Activated T-helper 17 cell treated with anti-CD3 and anti-CD28 coated beads, Interleukin-2, amount 50 U/mL, for 72 hours (primary cell): ENCODE data around the gene PPP1R2. TPM values are rescaled to one million over a fixed set of nuclear protein-coding genes. Genes with fewer than 3 reads are reported as not detected.

Source experiments
- ATAC-seq: fragments of 150-1000 bp; cut with Tn5 transposase; replicated peaks from 2 replicates; pipeline ENCODE4 v1.10.0; 2021; ENCODE audit warnings: mild to moderate bottlenecking, moderate library complexity
- H3K27ac Mint-ChIP-seq: one replicate; pipeline ENCODE4 v1.8.0; 2022; ENCODE audit warnings: mixed read lengths
- H3K27me3 Mint-ChIP-seq: one replicate; pipeline ENCODE4 v1.8.0; 2022; ENCODE audit warnings: mixed read lengths
- H3K36me3 Mint-ChIP-seq: one replicate; pipeline ENCODE4 v1.8.0; 2022; ENCODE audit warnings: low read depth, mild to moderate bottlenecking, mixed read lengths
- H3K4me1 Mint-ChIP-seq: one replicate; pipeline ENCODE4 v1.8.0; 2022; ENCODE audit warnings: mixed read lengths
- H3K4me3 Mint-ChIP-seq: one replicate; pipeline ENCODE4 v1.8.0; 2022; ENCODE audit warnings: mild to moderate bottlenecking, mixed read lengths
- H3K9me3 Mint-ChIP-seq: one replicate; pipeline ENCODE4 v1.8.0; 2022; ENCODE audit warnings: mixed read lengths
- total RNA-seq, 2 donors: library from RNA; stranded (reverse); gene quantifications; one replicate each; pipeline ENCODE4 v1.2.3, GENCODE V29; 2022

PPP1R2 gene
- total RNA-seq, 2 donors from 2014 or later: 78.1 to 101 TPM

DNA sequence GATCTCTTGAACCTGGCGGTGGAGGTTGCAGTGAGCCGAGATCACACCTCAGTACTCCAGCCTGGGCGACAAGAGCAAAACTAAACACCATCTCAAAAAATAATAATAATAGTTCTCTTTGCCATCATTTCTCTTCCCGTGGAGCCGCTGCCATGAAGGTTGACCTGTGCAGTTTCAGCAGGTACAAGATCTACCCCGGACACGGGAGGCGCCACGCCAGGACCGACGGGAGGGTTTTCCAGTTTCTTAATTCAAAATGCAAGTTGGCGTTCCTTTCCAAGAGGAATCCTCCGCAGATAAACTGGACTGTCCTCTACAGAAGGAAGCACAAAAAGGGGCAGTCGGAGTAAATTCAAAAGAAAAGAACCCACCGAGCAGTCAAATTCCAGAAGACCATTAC is 11.3 kb upstream of the PPP1R2 start:
- Mint-ChIP-seq H3K27ac (no peak overlapping the region), H3K9me3 (no peaks in the 10 kb centered on the region), H3K4me1 (peaks cover 35% of the 10 kb centered on the region)

DNA sequence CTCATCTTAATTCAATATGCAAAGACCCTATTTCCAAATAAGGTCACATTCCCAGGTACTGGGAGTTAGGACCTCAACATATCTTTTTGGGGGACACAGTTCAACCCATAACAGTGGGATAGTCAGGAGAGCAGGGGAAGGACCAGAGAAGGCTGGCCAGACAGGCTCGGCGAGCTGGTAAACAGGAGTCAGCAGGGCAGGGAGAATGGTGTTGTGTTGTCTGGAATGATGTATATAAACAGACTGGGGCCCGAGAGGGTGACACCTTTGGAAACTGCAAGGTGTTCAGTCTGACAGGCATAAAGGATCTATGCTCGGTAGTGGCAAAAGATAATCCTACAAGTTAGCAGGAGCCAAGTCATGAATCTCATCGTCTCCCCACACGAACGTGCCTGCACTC is 10.1 kb upstream of the PPP1R2 start:
- peak overlapping the region; percentile 1 for H3K4me3 Mint-ChIP-seq
- H3K36me3 Mint-ChIP-seq: no peaks in the 10 kb centered on the region
- H3K4me1 Mint-ChIP-seq: peaks cover 40% of the 10 kb centered on the region
- H3K27me3 Mint-ChIP-seq: no peaks in the 10 kb centered on the region
- no peak for ATAC-seq
- H3K27ac Mint-ChIP-seq: peak overlapping the region; percentile 46
- H3K9me3 Mint-ChIP-seq: no peaks in the 10 kb centered on the region

More for the DNA sequence above, 11.3 kb upstream of the PPP1R2 start:
- H3K36me3 Mint-ChIP-seq: no peaks in the 10 kb centered on the region
- H3K27me3 Mint-ChIP-seq: no peaks in the 10 kb centered on the region
- H3K4me3 Mint-ChIP-seq: peak overlapping the region; percentile 68
- ATAC-seq: no peak

DNA sequence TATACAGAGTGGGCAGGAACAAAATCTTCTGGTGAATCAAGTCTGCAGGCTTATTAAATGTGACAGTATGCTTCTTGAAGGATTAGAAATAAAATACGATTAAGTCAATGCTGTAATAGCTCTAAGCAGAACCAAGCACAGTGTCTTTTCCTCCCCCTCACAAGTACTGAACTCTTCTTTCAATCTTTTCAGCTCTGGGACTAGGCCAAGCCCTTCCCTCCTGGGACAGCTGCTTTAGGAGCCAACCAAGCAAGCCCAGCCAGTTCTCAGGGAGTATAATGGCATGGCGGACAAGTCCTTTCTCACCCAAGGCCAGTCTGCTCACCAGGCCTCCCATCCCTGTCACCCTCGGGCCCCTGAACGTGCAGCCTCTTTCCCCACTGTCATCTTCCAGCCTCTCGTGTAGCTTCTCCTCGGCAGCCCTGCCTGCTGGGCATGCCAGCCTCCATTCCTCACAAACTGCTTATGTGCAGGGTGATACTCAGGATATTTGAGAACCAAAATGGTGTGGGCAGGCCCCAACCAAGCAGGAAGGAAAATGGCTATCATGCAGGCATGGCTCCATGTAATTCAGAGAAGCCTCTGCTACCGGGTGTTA is 8.4 kb upstream of the PPP1R2 start:
- ATAC-seq: no peak
- Mint-ChIP-seq H3K4me1 (peaks cover 56% of the 10 kb centered on the region), H3K4me3 (peak overlapping the region; percentile 76), H3K9me3 (no peaks in the 10 kb centered on the region), H3K27ac (peak overlapping the region; percentile 83), H3K36me3 (no peaks in the 10 kb centered on the region), H3K27me3 (no peaks in the 10 kb centered on the region)

DNA sequence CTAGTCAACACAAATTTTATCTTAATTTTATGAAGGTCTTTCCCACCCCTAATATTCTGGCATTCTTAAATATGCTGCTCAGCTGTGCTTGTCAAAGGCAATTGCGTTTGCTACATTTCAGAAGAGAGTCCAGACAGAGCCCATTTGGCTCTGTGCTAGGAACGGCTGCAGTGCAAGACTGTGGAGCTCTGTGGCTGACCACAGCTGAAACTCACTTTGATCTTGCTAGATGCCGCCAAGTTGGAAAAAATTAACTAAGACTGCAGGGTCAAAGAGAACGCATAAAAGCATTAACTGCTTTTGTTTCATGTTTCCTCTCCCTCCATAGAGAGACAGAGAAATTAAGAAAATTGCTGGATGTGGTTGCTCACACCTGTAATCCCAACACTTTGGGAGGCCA is 7.6 kb upstream of the PPP1R2 start:
- H3K27ac Mint-ChIP-seq: peak overlapping the region; percentile 83
- no peaks in the 10 kb centered on the region for H3K9me3 Mint-ChIP-seq
- H3K36me3 Mint-ChIP-seq: no peaks in the 10 kb centered on the region
- H3K4me3 Mint-ChIP-seq: peak overlapping the region; percentile 76
- peaks cover 58% of the 10 kb centered on the region for H3K4me1 Mint-ChIP-seq
- no peaks in the 10 kb centered on the region for H3K27me3 Mint-ChIP-seq
- peak; percentile 56 for ATAC-seq

DNA sequence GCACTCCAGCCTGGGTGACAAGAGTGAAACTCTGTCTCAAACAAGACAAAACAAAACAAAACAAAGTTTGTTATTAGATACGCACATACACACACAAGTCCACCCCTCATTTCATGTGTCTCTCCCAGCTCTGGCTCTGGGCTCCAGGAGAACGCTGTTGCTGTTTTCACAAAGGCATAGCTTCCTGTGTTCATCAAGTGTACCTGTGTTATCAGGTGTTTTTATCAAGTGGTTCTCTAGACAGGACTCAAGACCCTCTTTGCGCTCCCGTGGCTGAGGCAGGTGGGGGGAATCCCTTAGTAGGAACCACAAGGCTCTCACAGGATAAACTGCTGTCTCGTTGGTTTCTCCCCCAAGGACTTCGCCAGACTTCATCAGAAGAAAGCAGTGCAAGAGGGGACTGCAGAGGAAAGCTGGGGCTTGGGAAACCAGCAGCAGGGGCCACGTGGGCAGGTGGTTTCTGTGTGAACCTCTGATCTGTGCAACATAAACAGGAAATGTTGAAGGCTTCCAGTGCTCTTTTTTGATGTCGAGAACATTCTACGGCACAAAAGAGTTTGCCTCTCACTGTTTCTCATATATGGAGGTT is 6.9 kb upstream of the PPP1R2 start:
- Mint-ChIP-seq H3K4me3 (peak overlapping the region; percentile 76), H3K4me1 (peaks cover 55% of the 10 kb centered on the region), H3K36me3 (no peaks in the 10 kb centered on the region), H3K27me3 (no peaks in the 10 kb centered on the region), H3K27ac (peak overlapping the region; percentile 83), H3K9me3 (no peaks in the 10 kb centered on the region)
- peak; percentile 70 for ATAC-seq

DNA sequence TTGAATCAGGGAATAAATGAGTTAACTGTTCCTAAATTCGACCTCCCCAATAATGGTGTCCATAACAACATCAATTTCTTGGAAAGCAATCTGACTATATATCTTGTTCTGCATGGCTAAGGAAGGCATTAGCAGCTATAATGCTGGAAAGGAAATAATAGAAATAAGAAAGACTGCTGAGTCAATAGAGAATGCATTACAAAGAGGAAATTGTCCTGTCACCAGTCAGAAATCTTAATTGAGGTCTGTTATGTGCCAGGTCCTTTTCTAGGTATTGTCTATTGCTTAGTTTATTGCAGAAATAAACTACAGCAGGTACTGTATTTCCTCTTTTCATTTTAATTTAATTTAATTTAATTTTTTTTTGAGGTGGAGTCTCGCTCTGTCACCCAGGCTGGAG is 5.9 kb upstream of the PPP1R2 start:
- peak overlapping the region; percentile 7 for H3K27ac Mint-ChIP-seq
- H3K9me3 Mint-ChIP-seq: no peaks in the 10 kb centered on the region
- peak overlapping the region; percentile 96 for H3K4me3 Mint-ChIP-seq
- no peak for ATAC-seq
- H3K4me1 Mint-ChIP-seq: peaks cover 59% of the 10 kb centered on the region
- H3K36me3 Mint-ChIP-seq: no peaks in the 10 kb centered on the region
- no peaks in the 10 kb centered on the region for H3K27me3 Mint-ChIP-seq

DNA sequence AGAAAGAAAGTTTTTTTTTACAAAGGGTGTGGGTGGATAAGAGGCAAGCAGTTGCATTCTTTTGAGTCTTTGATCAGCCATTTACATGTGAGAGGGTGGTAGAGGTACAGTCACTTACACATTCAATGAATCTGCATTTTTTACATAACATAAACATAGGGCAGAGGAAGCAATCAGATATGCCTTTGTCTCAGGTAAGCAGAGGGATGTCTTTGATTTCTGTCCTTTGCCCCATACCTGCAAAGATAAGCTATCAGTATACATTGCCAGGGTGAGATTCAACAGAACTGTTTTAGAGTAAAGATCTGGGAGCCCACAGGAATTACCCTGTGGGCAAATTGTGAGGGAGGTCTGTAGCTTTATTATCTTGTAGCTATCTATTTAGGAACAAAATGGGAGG is 5.4 kb upstream of the PPP1R2 start:
- no peaks in the 10 kb centered on the region for H3K27me3 Mint-ChIP-seq
- peak overlapping the region; percentile 96 for H3K4me3 Mint-ChIP-seq
- peaks cover 61% of the 10 kb centered on the region for H3K4me1 Mint-ChIP-seq
- H3K27ac Mint-ChIP-seq: peak overlapping the region; percentile 7
- H3K36me3 Mint-ChIP-seq: no peaks in the 10 kb centered on the region
- no peak for ATAC-seq
- no peaks in the 10 kb centered on the region for H3K9me3 Mint-ChIP-seq

DNA sequence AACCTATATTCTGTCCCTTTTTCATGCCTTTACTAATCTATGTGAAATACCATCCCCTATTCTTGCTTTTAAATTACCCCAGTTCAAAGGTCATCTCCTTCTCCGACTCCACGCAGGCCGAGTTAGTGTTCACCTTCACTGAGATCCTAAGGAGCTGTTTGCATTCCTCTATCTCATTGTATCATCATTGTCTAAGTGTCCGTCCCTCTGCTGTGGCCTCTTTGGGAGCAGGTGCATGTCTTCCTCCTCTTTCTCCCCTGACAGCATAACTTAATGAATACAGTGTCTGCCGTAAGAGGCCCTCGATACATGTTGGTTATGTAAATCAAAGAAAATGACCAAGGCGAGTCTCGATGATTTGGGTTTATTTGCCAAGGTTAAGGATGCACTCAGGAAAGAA is 4.9 kb upstream of the PPP1R2 start:
- H3K9me3 Mint-ChIP-seq: no peaks in the 10 kb centered on the region
- H3K27me3 Mint-ChIP-seq: no peaks in the 10 kb centered on the region
- ATAC-seq: no peak
- peaks cover 56% of the 10 kb centered on the region for H3K4me1 Mint-ChIP-seq
- H3K4me3 Mint-ChIP-seq: peak overlapping the region; percentile 96
- H3K36me3 Mint-ChIP-seq: no peaks in the 10 kb centered on the region
- H3K27ac Mint-ChIP-seq: peak overlapping the region; percentile 7

DNA sequence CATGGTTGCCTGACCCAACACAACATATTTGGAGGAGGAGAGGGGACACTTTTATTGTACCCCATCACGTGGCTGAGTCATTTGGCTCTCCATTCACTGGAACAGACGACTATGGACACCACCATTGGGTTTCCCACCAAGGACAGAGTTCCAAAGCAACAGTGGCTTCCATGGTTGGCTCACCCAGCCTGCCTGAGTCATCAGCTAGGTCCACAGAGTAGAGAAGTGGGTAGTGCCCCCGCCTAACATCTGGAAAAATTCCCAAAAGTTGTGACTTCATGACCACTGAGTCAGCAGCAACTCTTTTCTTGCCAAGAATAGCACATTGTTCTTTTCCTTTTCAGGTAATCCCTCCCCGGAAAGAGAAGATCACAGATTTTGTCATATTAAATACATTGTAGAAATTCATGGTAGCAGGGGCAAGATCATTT is 3.0 kb upstream of the PPP1R2 start:
- Mint-ChIP-seq H3K36me3 (peaks cover 14% of the 10 kb centered on the region), H3K9me3 (no peaks in the 10 kb centered on the region), H3K27ac (peak overlapping the region; percentile 70), H3K4me3 (peak overlapping the region; percentile 96), H3K27me3 (no peaks in the 10 kb centered on the region), H3K4me1 (peaks cover 50% of the 10 kb centered on the region)
- ATAC-seq: peak; percentile 18

DNA sequence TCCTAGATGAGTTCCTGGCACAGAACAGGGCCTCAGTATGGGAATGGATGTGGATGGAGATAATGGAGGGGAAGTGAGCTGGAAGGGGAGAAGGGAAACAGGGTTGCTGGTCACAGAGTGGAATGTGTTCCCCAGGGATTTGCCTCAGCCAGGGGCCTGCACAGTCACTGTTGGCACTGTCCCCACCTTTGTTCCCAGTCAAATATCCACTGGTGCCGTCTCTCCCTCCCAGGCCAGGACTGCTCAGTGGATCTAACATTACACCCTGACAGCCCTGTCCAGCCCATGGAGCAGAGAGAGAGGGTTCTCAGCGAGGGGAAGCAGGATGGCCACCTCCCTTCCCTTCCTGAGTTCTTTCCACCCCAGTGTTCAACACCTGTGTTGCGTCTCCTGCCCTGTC is 1.5 kb upstream of the PPP1R2 start:
- H3K9me3 Mint-ChIP-seq: no peaks in the 10 kb centered on the region
- peak overlapping the region; percentile 96 for H3K4me3 Mint-ChIP-seq
- H3K4me1 Mint-ChIP-seq: peaks cover 48% of the 10 kb centered on the region
- no peaks in the 10 kb centered on the region for H3K27me3 Mint-ChIP-seq
- peak overlapping the region; percentile 92 for H3K27ac Mint-ChIP-seq
- peaks cover 29% of the 10 kb centered on the region for H3K36me3 Mint-ChIP-seq
- no peak for ATAC-seq

DNA sequence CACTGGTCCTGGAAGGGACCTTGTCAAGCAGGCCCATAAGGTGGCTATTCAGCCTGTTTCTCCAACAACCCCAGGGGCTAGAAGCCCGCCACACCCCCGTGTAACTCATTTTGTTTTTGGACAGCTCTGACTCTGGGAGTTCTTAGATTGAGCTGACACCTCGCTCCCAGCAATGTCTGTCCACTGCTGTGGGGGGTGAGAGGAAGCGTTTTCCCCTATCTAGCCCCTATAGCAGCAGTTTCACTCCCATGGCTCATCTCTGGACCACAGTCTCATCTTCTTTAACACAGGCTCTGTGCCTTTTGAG is 1.1 kb upstream of the PPP1R2 start:
- H3K36me3 Mint-ChIP-seq: peaks cover 34% of the 10 kb centered on the region
- H3K4me3 Mint-ChIP-seq: peak overlapping the region; percentile 96
- no peaks in the 10 kb centered on the region for H3K9me3 Mint-ChIP-seq
- peaks cover 52% of the 10 kb centered on the region for H3K4me1 Mint-ChIP-seq
- H3K27me3 Mint-ChIP-seq: no peaks in the 10 kb centered on the region
- no peak for ATAC-seq
- peak overlapping the region; percentile 92 for H3K27ac Mint-ChIP-seq

DNA sequence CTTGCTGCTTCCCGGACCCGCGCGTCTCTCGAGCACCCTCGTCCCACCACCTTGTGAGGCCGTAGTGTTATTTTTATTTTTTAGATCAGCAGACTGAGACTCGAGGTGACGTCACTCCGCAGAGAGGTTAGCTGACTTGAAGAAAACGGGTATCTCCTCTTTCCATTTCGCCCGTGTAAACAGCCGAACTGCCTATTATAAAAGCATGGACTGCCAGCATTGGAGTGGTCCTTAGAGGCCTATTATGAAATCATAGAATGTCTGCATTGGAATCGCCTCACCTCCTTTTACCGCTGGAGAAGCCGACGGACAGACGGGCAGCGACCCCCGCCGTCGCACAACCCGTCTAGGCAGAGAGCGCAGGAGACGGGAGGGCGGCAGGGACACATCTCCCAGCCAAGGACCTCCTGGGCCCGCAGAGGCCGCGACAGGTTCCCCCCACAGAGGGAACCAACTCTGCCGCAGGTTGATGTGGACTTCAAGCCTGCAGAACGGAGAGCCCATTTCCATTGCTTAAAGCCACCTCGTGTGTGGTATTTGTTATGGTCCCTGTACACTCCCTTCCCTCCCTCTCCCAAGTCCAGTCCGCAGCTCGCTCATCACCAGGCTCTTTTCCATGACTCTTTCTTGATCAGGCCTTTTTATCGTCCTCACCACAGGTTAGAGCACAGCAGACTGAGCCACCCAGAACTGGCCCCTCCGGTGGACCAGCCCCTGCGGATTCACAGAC is 540 bp upstream of the PPP1R2 start:
- peaks cover 51% of the 10 kb centered on the region for H3K4me1 Mint-ChIP-seq
- H3K9me3 Mint-ChIP-seq: no peaks in the 10 kb centered on the region
- ATAC-seq: no peak
- H3K4me3 Mint-ChIP-seq: peak overlapping the region; percentile 96
- peak overlapping the region; percentile 92 for H3K27ac Mint-ChIP-seq
- H3K27me3 Mint-ChIP-seq: no peaks in the 10 kb centered on the region
- H3K36me3 Mint-ChIP-seq: peaks cover 39% of the 10 kb centered on the region

DNA sequence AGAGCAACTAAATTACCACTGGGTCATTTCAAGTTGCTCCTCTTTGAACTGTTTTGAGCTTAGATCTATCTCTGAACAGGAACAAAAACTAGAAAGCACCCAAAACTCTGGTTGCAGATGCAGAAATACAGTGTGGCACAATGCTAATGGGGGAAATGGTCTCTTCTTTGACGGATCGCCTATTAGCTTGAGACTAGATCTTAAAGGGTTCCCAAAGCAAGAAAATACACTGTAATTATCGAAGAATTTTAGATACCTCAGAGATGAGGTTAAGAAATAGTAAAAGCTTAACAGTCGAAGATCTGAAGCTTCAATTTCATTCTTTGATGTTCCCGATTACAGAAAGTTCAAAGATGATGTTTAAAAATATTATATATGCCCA is 818 bp downstream of the PPP1R2 start:
- H3K36me3 Mint-ChIP-seq: peaks cover 51% of the 10 kb centered on the region
- no peaks in the 10 kb centered on the region for H3K27me3 Mint-ChIP-seq
- peak overlapping the region; percentile 92 for H3K27ac Mint-ChIP-seq
- ATAC-seq: no peak
- H3K4me3 Mint-ChIP-seq: peak overlapping the region; percentile 96
- no peaks in the 10 kb centered on the region for H3K9me3 Mint-ChIP-seq
- peaks cover 45% of the 10 kb centered on the region for H3K4me1 Mint-ChIP-seq

DNA sequence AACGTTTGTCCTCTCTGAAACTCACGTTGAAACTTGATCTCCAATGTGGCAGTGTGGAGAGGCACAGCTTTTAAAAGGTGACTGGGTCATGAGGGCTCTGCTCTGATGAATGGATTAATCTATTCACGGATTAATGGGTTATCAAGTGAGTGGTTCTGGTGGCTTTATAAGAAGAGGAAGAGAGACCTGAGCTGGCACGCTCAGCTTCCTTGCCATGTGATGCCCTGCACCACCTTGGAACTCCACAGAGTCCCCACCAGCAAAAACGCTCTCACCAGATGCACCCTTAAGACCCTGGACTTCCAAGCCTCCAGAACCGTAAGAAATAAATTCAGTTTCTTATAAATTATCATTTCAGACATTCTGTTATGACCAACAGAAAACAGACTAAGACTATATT is 2.6 kb downstream of the PPP1R2 start:
- no peaks in the 10 kb centered on the region for H3K9me3 Mint-ChIP-seq
- peaks cover 31% of the 10 kb centered on the region for H3K4me1 Mint-ChIP-seq
- H3K27me3 Mint-ChIP-seq: no peaks in the 10 kb centered on the region
- no peak for ATAC-seq
- peaks cover 56% of the 10 kb centered on the region for H3K36me3 Mint-ChIP-seq
- H3K27ac Mint-ChIP-seq: peak overlapping the region; percentile 92
- H3K4me3 Mint-ChIP-seq: peak overlapping the region; percentile 96

DNA sequence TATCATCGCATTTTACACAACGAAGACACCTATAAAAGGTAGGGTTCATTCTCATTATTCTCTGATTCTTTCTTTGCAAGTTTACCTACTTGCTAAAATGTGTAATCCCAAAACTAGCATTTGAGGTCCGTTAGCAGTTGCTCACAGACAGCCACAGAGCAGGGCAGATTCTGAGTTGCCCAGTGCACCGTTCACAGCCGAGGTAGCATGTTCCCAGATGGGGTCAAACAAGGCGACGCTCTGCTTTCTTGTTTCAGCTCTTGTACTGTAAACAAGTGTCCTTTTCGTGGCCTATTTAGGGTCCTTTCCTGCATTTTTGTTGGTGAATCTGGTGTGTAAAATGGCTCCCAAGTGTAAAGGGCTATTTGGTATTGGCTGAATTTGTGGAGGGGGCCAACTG is 3.1 kb downstream of the PPP1R2 start:
- Mint-ChIP-seq H3K36me3 (peaks cover 61% of the 10 kb centered on the region), H3K27me3 (no peaks in the 10 kb centered on the region), H3K27ac (peak overlapping the region; percentile 92), H3K4me3 (peak overlapping the region; percentile 96), H3K9me3 (no peaks in the 10 kb centered on the region), H3K4me1 (peaks cover 36% of the 10 kb centered on the region)
- peak; percentile 39 for ATAC-seq
